ENCODE results near the gene EHMT1. TPM values are rescaled to one million over a fixed set of nuclear protein-coding genes. Genes with fewer than 3 reads are reported as not detected.
A peak's percentile ranks its signal among the peaks of the same experiment; 100 is the strongest.
"Not testable (repeated sequence)": the region's sequence is repeated elsewhere in the genome, so short reads cannot be mapped to it uniquely, and the experiment has no call there.

EHMT1 gene
- total and polyA plus RNA-seq, 4 experiments from 2014 or later: 6.7 to 118 (median 67.5) TPM

- POLR2A ChIA-PET (ENCODE audit: partially characterized antibody); H3K9me3 ChIP-seq (ENCODE audit: control insufficient read depth in 1 of 2, low read length in 2 of 2); H3K4me3 ChIP-seq (ENCODE audit: low read length in 2 of 2); H3K27me3 Mint-ChIP-seq; H3K27me3 ChIP-seq (ENCODE audit: insufficient read depth, low read length); CTCF ChIA-PET (ENCODE audit: partially characterized antibody): not testable (repeated sequence)
- H3K4me1 ChIP-seq (ENCODE audit: insufficient read depth, low read length): peaks cover 45% of the 10 kb centered on the region
- DNase-seq: peak; percentile 39 to 65 (median 61)
- peak overlapping the region; percentile 22 for H3K27ac ChIP-seq (ENCODE audit: low read depth, low read length)
- Mint-ChIP-seq H3K9me3 (peaks cover 0 to 24% (median 11%) of the 10 kb centered on the region in 8 donors), H3K36me3 (peaks cover 53 to 74% of the 10 kb centered on the region in 2 donors), H3K4me1 (peaks cover 47 to 71% (median 58%) of the 10 kb centered on the region in 4 donors), H3K4me3 (peak overlapping the region in 7 of 8 donors; percentile 21 to 77 (median 69)), H3K27ac (peak overlapping the region; percentile 90 to 96 (median 91))
- peaks cover 18% of the 10 kb centered on the region for H3K36me3 ChIP-seq (ENCODE audit: insufficient read depth, low read length)
- intact Hi-C loops (cut with micrococcal nuclease): loop anchor here (5.0 kb wide), 1 partner anchor 299 kb away; no protein-coding TSS in a partner anchor
Observed at GRCh38 chr9:137723356-137723755, 104.6 kb downstream of the EHMT1 start.

DNA sequence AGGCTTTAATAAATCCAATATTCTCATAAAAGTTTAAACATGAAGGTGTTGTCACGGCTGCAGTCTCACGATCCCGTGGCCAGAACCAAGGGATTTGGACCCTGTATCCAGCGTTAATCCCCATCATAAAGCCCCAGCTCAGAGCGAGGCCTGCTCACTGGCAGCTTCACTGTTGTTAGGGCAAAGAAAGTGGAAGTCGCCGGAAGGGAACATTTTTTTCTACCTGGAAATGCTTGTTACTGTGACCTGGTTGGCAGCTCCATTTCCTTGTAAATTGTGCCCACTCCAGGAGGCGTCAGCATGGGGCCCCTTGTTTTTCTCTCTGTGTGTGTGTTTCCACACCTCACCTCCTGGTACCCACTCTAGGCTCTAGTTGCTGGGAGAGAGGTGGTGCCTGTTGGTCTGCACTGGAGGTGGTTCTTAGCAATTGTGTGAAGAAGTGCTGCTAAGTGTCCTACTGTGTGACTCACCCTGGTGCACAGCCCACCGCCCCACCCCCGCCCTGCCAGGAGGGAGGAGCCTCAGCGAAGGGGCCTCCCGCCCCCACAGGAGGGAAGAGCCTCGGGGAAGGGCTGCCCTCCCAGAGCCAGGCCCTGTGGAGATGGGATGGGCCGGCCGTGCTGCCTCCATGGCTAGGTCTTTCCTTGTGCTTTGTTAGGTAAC is 105.1 kb downstream of the EHMT1 start:
- Mint-ChIP-seq H3K27me3 (no peaks in the 10 kb centered on the region), H3K36me3 (peaks cover 57 to 75% of the 10 kb centered on the region in 2 donors), H3K4me1 (peaks cover 49 to 74% (median 60%) of the 10 kb centered on the region in 4 donors), H3K9me3 (peaks cover 0 to 19% (median 7%) of the 10 kb centered on the region in 8 donors), H3K4me3 (peak overlapping the region in 7 of 8 donors; percentile 21 to 77 (median 69)), H3K27ac (peak overlapping the region; percentile 90 to 96 (median 91))
- intact Hi-C loops (cut with micrococcal nuclease): loop anchor here (5.0 kb wide), 1 partner anchor 298 kb away; no protein-coding TSS in a partner anchor
- H3K27ac ChIP-seq (ENCODE audit: low read depth, low read length): peak overlapping the region; percentile 22
- H3K27me3 ChIP-seq (ENCODE audit: insufficient read depth, low read length): no peaks in the 10 kb centered on the region
- peaks cover 45% of the 10 kb centered on the region for H3K4me1 ChIP-seq (ENCODE audit: insufficient read depth, low read length)
- peak in 1 of 5 donors; percentile 27 for DNase-seq
- no peaks in the 10 kb centered on the region for H3K9me3 ChIP-seq (ENCODE audit: control insufficient read depth in 1 of 2, low read length in 2 of 2)
- no peak overlapping the region for H3K4me3 ChIP-seq (ENCODE audit: low read length in 2 of 2)
- ChIA-PET POLR2A (ENCODE audit: partially characterized antibody) (no interaction called here), CTCF (ENCODE audit: partially characterized antibody) (no interaction called here)
- H3K36me3 ChIP-seq (ENCODE audit: insufficient read depth, low read length): peaks cover 22% of the 10 kb centered on the region

DNA sequence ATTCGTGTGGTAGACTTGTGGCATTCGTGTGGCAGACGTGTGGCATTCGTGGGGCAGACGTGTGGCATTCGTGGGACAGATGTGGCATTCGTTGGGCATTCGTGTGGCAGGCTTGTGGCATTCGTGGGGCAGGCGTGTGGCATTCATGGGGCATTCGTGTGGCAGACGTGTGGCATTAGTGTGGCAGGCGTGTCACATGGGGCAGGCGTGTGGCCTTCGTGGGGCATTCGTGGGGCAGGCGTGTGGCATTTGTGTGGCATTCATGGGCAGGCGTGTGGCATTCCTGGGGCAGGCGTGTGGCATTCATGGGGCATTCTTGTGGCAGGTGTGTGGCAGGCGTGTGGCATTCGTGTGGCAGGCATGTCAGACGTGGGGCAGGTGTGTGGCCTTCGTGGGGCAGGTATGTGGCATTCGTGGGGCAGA is 106.0 kb downstream of the EHMT1 start:
- H3K4me3 ChIP-seq (ENCODE audit: low read length in 2 of 2): no peak overlapping the region
- ChIA-PET POLR2A (ENCODE audit: partially characterized antibody) (no interaction called here), CTCF (ENCODE audit: partially characterized antibody) (no interaction called here)
- peaks cover 0 to 17% (median 6%) of the 10 kb centered on the region in 8 donors for H3K9me3 Mint-ChIP-seq
- peaks cover 48 to 70% (median 63%) of the 10 kb centered on the region in 4 donors for H3K4me1 Mint-ChIP-seq
- DNase-seq: no peak
- H3K9me3 ChIP-seq (ENCODE audit: control insufficient read depth in 1 of 2, low read length in 2 of 2): no peaks in the 10 kb centered on the region
- H3K36me3 Mint-ChIP-seq: peaks cover 54 to 73% of the 10 kb centered on the region in 2 donors
- H3K27ac ChIP-seq (ENCODE audit: low read depth, low read length): no peak overlapping the region
- intact Hi-C loops (cut with micrococcal nuclease): loop anchor here (5.0 kb wide), 1 partner anchor 297 kb away; no protein-coding TSS in a partner anchor
- peak overlapping the region in 2 of 8 donors; percentile 10 to 75 for H3K4me3 Mint-ChIP-seq
- H3K27me3 Mint-ChIP-seq: no peaks in the 10 kb centered on the region
- no peaks in the 10 kb centered on the region for H3K27me3 ChIP-seq (ENCODE audit: insufficient read depth, low read length)
- peaks cover 25% of the 10 kb centered on the region for H3K36me3 ChIP-seq (ENCODE audit: insufficient read depth, low read length)
- peaks cover 45% of the 10 kb centered on the region for H3K4me1 ChIP-seq (ENCODE audit: insufficient read depth, low read length)
- H3K27ac Mint-ChIP-seq: peak overlapping the region; percentile 5 to 93 (median 76)

DNA sequence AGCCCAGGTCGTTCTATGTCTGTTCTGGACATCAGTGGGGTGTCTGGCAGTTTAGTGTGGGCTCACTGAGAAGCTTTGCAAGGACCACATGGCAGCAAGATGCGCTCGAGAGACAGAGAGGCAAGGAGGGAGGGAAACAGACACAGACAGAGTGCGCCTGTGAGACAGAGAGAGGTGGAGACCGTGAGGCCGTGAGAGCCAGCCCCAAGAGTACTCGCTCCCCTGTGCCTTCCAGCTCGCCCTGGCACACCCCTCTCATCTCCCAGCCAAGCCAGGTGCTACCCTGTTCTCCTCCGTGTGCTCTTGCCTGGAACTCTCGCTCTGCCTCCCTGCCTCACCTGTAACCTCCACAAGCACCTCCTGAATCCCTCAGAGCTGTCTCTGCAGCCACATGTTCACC is 106.8 kb downstream of the EHMT1 start:
- ChIA-PET POLR2A (ENCODE audit: partially characterized antibody) (interaction anchor here (0.7 kb wide), 1 partner anchor 146 kb away, joined by 3 read pairs; no protein-coding TSS in a partner anchor), CTCF (ENCODE audit: partially characterized antibody) (no interaction called here)
- Mint-ChIP-seq H3K36me3 (peaks cover 52 to 72% of the 10 kb centered on the region in 2 donors), H3K4me1 (peaks cover 49 to 70% (median 65%) of the 10 kb centered on the region in 4 donors), H3K9me3 (peaks cover 0 to 17% (median 6%) of the 10 kb centered on the region in 8 donors), H3K27me3 (no peaks in the 10 kb centered on the region), H3K4me3 (no peak overlapping the region), H3K27ac (peak overlapping the region in 5 of 7 donors; percentile 25 to 93 (median 88))
- Histone ChIP-seq H3K9me3 (ENCODE audit: control insufficient read depth in 1 of 2, low read length in 2 of 2) (no peaks in the 10 kb centered on the region), H3K27ac (ENCODE audit: low read depth, low read length) (no peak overlapping the region), H3K36me3 (ENCODE audit: insufficient read depth, low read length) (peaks cover 22% of the 10 kb centered on the region), H3K4me1 (ENCODE audit: insufficient read depth, low read length) (peaks cover 45% of the 10 kb centered on the region), H3K27me3 (ENCODE audit: insufficient read depth, low read length) (no peaks in the 10 kb centered on the region), H3K4me3 (ENCODE audit: low read length in 2 of 2) (no peak overlapping the region)
- intact Hi-C loops (cut with micrococcal nuclease): no loop called here
- DNase-seq: no peak

GRCh38 chr9:137726336-137726735 is 107.5 kb downstream of the EHMT1 start:
- intact Hi-C loops (cut with micrococcal nuclease); DNase-seq; H3K27ac ChIP-seq (ENCODE audit: low read depth, low read length); H3K27me3 Mint-ChIP-seq; H3K9me3 ChIP-seq (ENCODE audit: control insufficient read depth in 1 of 2, low read length in 2 of 2); H3K4me3 ChIP-seq (ENCODE audit: low read length in 2 of 2); POLR2A ChIA-PET (ENCODE audit: partially characterized antibody); CTCF ChIA-PET (ENCODE audit: partially characterized antibody); H3K27me3 ChIP-seq (ENCODE audit: insufficient read depth, low read length): not testable (repeated sequence)
- Mint-ChIP-seq H3K36me3 (peaks cover 55 to 75% of the 10 kb centered on the region in 2 donors), H3K4me1 (peaks cover 49 to 69% (median 65%) of the 10 kb centered on the region in 4 donors), H3K27ac (peak overlapping the region in 4 of 7 donors; percentile 23 to 57 (median 31)), H3K4me3 (peak overlapping the region in 2 of 8 donors; percentile 5 to 61), H3K9me3 (peaks cover 0 to 17% (median 6%) of the 10 kb centered on the region in 8 donors)
- Histone ChIP-seq H3K36me3 (ENCODE audit: insufficient read depth, low read length) (peaks cover 19% of the 10 kb centered on the region), H3K4me1 (ENCODE audit: insufficient read depth, low read length) (peaks cover 42% of the 10 kb centered on the region)

DNA sequence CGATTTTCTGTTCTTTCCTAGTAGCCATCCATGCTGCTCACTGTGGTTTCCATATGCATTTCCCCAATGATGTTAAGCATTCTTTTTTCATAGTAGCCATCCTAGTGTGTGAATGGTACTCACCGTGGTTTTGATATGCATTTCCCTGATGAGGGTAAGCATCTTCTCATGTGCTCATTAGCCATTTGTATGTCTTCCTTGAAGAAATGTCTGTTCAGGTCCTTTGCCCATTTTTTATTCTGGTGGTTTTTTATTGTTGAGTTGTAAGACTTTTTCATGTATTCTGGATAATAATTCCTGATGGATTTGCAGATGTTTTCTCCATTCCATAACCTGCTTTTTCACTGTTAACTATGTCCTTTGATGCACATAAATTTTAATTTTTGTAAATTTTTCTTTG is 108.0 kb downstream of the EHMT1 start:
- Histone ChIP-seq H3K9me3 (ENCODE audit: control insufficient read depth in 1 of 2, low read length in 2 of 2) (no peaks in the 10 kb centered on the region), H3K4me1 (ENCODE audit: insufficient read depth, low read length) (peaks cover 38% of the 10 kb centered on the region), H3K27ac (ENCODE audit: low read depth, low read length) (no peak overlapping the region), H3K27me3 (ENCODE audit: insufficient read depth, low read length) (no peaks in the 10 kb centered on the region), H3K36me3 (ENCODE audit: insufficient read depth, low read length) (peaks cover 19% of the 10 kb centered on the region), H3K4me3 (ENCODE audit: low read length in 2 of 2) (no peak overlapping the region)
- POLR2A ChIA-PET (ENCODE audit: partially characterized antibody): no interaction called here
- Mint-ChIP-seq H3K27me3 (no peaks in the 10 kb centered on the region), H3K27ac (peak overlapping the region in 4 of 7 donors; percentile 6 to 57 (median 30)), H3K9me3 (peaks cover 0 to 13% (median 3%) of the 10 kb centered on the region in 8 donors), H3K36me3 (peaks cover 54 to 73% of the 10 kb centered on the region in 2 donors), H3K4me3 (no peak overlapping the region), H3K4me1 (peaks cover 45 to 65% (median 61%) of the 10 kb centered on the region in 4 donors)
- DNase-seq: no peak
- CTCF ChIA-PET (ENCODE audit: partially characterized antibody): no interaction called here
- intact Hi-C loops (cut with micrococcal nuclease): no loop called here

- POLR2A ChIA-PET (ENCODE audit: partially characterized antibody): no interaction called here
- H3K4me3 Mint-ChIP-seq: no peak overlapping the region
- Histone ChIP-seq H3K4me1 (ENCODE audit: insufficient read depth, low read length) (peaks cover 29% of the 10 kb centered on the region), H3K9me3 (ENCODE audit: control insufficient read depth in 1 of 2, low read length in 2 of 2) (no peaks in the 10 kb centered on the region), H3K36me3 (ENCODE audit: insufficient read depth, low read length) (peaks cover 27% of the 10 kb centered on the region), H3K27me3 (ENCODE audit: insufficient read depth, low read length) (no peaks in the 10 kb centered on the region), H3K4me3 (ENCODE audit: low read length in 2 of 2) (no peak overlapping the region), H3K27ac (ENCODE audit: low read depth, low read length) (no peak overlapping the region)
- no peaks in the 10 kb centered on the region for H3K27me3 Mint-ChIP-seq
- peaks cover 37 to 56% (median 52%) of the 10 kb centered on the region in 4 donors for H3K4me1 Mint-ChIP-seq
- intact Hi-C loops (cut with micrococcal nuclease): no loop called here
- H3K9me3 Mint-ChIP-seq: peaks cover 0 to 11% (median 3%) of the 10 kb centered on the region in 8 donors
- peaks cover 53 to 76% of the 10 kb centered on the region in 2 donors for H3K36me3 Mint-ChIP-seq
- CTCF ChIA-PET (ENCODE audit: partially characterized antibody): no interaction called here
- H3K27ac Mint-ChIP-seq: peak overlapping the region in 1 of 7 donors; percentile 21
- no peak for DNase-seq
Observed at GRCh38 chr9:137727716-137728115, 108.9 kb downstream of the EHMT1 start.

All from CD4-positive, alpha-beta memory T cell (primary cell).